COR-L47 (cell line): ENCODE results near the gene SPDYE4.

Experiments used
- DNase-seq: peaks from one replicate; lab custom pipeline; 2025; lab: John Stamatoyannopoulos, UW

SPDYE4 gene

GRCh38 chr17:8712698-8713097 is 45.6 kb downstream of the SPDYE4 start:
- no peak for DNase-seq

- DNase-seq, result no peak
Observed at GRCh38 chr17:8711291-8711690, 47.1 kb downstream of the SPDYE4 start.

- no peak for DNase-seq
Observed at GRCh38 chr17:8710813-8711212, 47.5 kb downstream of the SPDYE4 start.

GRCh38 chr17:8709006-8709405 is 49.3 kb downstream of the SPDYE4 start:
- no peak for DNase-seq

- DNase-seq, result no peak
Observed at GRCh38 chr17:8708025-8708461, 50.3 kb downstream of the SPDYE4 start.

- DNase-seq, result no peak
Observed at GRCh38 chr17:8707332-8708024, 50.9 kb downstream of the SPDYE4 start.

GRCh38 chr17:8706431-8706830 is 51.9 kb downstream of the SPDYE4 start:
- DNase-seq, result no peak

- DNase-seq, result no peak
Observed at GRCh38 chr17:8705427-8705826, 52.9 kb downstream of the SPDYE4 start.

GRCh38 chr17:8703001-8703400 is 55.3 kb downstream of the SPDYE4 start:
- no peak for DNase-seq

GRCh38 chr17:8701754-8702153 is 56.6 kb downstream of the SPDYE4 start:
- no peak for DNase-seq

- DNase-seq, result no peak
Observed at GRCh38 chr17:8701221-8701620, 57.1 kb downstream of the SPDYE4 start.
